ENCODE data around the gene RMDN2.
"Not testable (repeated sequence)": the region's sequence is repeated elsewhere in the genome, so short reads cannot be mapped to it uniquely, and the experiment has no call there.

Gene RMDN2

GRCh38 chr2:37934591-37935513 lies 9.8 kb downstream of the RMDN2 start:
- DNase-seq = no peak

DNA sequence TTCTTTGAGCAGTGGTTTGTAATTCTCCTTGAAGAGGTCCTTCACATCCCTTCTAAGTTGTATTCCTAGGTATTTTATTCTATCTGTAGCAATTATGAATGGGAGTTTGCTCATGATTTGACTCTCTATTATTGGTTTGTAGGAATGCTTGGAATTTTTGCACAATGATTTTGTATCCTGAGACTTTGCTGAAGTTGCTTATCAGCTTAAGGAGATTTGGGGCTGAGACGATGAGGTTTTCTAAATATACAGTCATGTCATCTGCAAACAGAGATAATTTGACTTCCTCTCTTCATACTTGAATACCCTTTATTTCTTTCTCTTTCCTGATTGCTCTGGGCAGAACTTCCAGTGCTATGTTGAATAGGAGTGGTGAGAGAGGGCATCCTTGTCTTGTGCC lies 12.5 kb downstream of the RMDN2 start:
- not testable (repeated sequence) for DNase-seq

GRCh38 chr2:37941267-37941666 lies 16.2 kb downstream of the RMDN2 start:
- not testable (repeated sequence) for DNase-seq

- no peak for DNase-seq
These were observed 19.2 kb downstream of the RMDN2 start for GRCh38 chr2:37944268-37944667.

- DNase-seq = no peak
These were observed 22.2 kb downstream of the RMDN2 start for GRCh38 chr2:37947306-37947705.

- not testable (repeated sequence) for DNase-seq
These were observed 37.1 kb downstream of the RMDN2 start for GRCh38 chr2:37962018-37962739.

- not testable (repeated sequence) for DNase-seq
These were observed 37.6 kb downstream of the RMDN2 start for GRCh38 chr2:37962740-37963121.

DNA sequence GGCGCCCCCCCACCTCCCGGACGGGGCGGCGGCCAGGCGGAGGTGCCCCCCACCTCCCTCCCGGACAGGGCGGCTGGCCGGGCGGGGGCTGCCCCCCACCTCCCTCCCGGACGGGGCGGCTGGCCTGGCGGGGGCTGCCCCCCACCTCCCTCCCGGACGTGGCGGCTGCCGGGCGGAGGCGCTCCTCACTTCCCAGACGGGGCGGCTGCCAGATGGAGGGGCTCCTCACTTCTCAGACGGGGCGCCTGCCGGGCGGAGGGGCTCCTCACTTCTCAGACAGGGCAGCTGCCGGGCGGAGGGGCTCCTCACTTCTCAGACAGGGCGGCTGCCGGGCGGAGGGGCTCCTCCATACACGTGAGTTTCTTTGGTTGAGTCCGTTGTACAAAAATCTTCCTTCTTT lies 38.8 kb downstream of the RMDN2 start:
- not testable (repeated sequence) for DNase-seq

- no peak for DNase-seq
These were observed 41.2 kb downstream of the RMDN2 start for GRCh38 chr2:37966326-37966725.

- no peak for DNase-seq
These were observed 44.6 kb downstream of the RMDN2 start for GRCh38 chr2:37969731-37970130.

DNA sequence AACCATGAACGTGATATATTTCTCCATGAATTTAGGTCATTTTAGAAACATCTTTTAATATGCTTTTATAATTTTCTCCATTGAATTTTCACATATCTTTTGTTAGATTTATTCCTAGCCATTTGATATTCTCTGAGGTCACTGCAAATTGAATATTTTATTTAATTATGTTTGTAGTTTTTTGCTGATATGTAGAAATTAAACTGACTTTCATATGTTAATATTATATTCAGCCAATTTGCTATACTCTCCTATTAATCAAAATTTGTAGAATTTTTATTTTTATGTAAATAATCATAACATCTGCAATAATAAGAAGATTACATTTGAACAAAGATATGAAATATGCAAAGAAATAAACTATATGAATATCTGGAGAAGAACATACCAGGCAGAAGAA lies 46.9 kb downstream of the RMDN2 start:
- no peak for DNase-seq

GRCh38 chr2:37973615-37974353 lies 48.7 kb downstream of the RMDN2 start:
- no peak for DNase-seq

DNA sequence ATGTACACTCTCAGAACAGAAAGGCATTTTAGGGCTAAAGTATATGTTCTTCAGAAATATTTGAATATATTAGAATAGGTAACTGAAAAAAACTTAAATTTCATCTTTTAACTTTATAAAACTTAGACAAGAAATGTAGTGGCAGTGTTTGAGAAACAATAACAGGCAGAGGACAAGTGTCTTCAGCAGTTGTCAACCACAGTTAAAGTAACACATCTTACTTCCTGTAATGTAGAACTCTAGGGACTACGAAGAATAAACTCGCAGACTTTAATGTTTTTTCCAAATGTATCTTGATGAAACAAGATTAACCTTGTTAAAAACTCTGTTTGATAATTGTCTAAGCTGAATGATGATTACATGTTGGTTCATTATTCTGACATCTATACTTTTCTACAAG lies 50.7 kb downstream of the RMDN2 start:
- DNase-seq = no peak

- no peak for DNase-seq
These were observed 51.3 kb downstream of the RMDN2 start for GRCh38 chr2:37976411-37976810.

GRCh38 chr2:37982147-37982582 lies 57.1 kb downstream of the RMDN2 start:
- peak; percentile 22 for DNase-seq

- no peak for DNase-seq
These were observed 57.8 kb downstream of the RMDN2 start for GRCh38 chr2:37982847-37983246.

DNA sequence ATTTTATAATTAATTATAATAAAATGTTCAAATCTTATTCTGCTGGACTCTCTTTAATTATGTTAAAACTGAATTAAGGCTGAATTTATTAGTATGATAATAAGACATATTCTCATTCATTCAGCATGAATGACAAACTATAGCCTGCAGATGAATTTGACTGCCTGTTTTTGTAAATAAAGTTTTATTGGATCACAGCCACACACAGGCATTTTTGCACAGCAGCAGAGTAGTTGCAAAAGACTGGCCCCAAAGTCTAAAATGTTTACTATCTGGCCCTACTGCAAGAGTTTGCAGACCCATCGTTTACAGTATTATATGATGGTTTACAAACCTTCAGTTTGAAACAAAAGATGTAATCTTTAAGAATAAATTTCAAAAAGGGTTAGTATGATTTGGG lies 58.6 kb downstream of the RMDN2 start:
- DNase-seq = no peak

GRCh38 chr2:37984176-37984575 lies 59.1 kb downstream of the RMDN2 start:
- no peak for DNase-seq

- DNase-seq = no peak
These were observed 59.5 kb downstream of the RMDN2 start for GRCh38 chr2:37984589-37984988.

DNA sequence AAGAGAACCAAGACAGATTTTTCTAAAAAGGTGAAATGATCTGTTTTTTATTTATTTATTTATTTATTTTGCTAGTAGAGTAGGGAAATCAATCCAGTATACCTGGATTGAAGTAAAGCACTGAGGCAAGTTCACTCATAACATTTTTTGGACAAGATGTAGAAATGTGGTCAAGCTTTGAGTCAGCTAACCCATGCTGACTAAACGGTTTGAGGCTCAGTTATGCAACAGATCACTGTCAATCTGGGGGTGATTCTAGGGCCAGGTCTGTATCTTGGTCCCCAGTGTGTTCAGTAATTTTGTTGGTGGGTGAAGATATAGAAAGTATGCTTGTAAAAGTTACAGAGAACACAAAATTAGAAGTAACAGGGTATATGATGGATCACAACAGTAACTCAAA lies 60.2 kb downstream of the RMDN2 start:
- DNase-seq = no peak

- no peak for DNase-seq
These were observed 62.1 kb downstream of the RMDN2 start for GRCh38 chr2:37987098-37987775.

- DNase-seq = no peak
These were observed 67.5 kb downstream of the RMDN2 start for GRCh38 chr2:37992601-37993000.

DNA sequence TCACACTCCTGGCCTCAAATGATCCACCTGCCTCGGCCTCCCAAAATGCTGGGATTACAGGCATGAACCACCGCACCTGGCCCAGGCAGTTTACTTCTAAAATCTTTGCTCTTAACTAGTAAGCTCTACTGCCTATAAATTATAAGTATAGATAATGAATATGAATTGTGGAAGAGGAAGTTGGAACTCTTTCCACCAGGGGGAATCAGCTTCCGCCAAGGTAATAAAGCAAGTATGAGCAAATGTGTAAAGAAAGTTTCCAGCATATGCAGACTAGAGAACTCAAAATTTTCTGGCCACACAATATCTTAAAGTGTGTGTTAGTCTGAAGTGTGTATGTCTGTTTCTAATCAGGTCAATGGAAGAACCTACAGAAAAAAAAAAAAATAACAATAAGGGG lies 68.1 kb downstream of the RMDN2 start:
- no peak for DNase-seq
